H1 (cell line): Measurements from ENCODE around the gene MAML3. TPM values are rescaled to one million over a fixed set of nuclear protein-coding genes. Genes with fewer than 3 reads are reported as not detected.

Experiments used
- CHD2 ChIP-seq: IDR thresholded peaks from 2 replicates; pipeline ENCODE4 v1.6.1; 2012; ENCODE audit warnings: low read length, improper control_type of control experiment
- EP300 ChIP-seq, 2 experiments: IDR thresholded peaks; 1 replicate in 1 of 2; 2 replicates in 1 of 2; pipeline ENCODE4 v1.6.1; 2011 to 2012; ENCODE audit warnings: low read depth in 2 of 2, low read length in 2 of 2, mild to moderate bottlenecking in 2 of 2, borderline replicate concordance in 1 of 2, inconsistent platforms in 1 of 2, moderate library complexity in 1 of 2
- KDM1A ChIP-seq: fragments of 200-600, 300-600 bp; sonication (generic); IDR thresholded peaks from 2 replicates; pipeline ENCODE4 v1.7.1; 2016; ENCODE audit warnings: mild to moderate bottlenecking, low read length, borderline replicate concordance
- POLR2A ChIP-seq, 2 experiments: IDR thresholded peaks; 1 replicate in 1 of 2; 2 replicates in 1 of 2; pipeline ENCODE4 v1.6.1; 2011; ENCODE audit warnings: low read depth in 2 of 2, low read length in 2 of 2, mild to moderate bottlenecking in 2 of 2; ENCODE audit errors: control extremely low read depth in 1 of 2
- SIN3A ChIP-seq, 2 experiments: IDR thresholded peaks in 1 of 2; conservative IDR thresholded peaks in 1 of 2; 2 replicates each; pipeline ENCODE4 v1.6.1; 2011 to 2012; ENCODE audit warnings: low read length in 2 of 2, improper control_type of control experiment in 1 of 2, low read depth in 1 of 2, mild to moderate bottlenecking in 1 of 2
- SP1 ChIP-seq: IDR thresholded peaks from 2 replicates; pipeline ENCODE4 v1.6.1; 2011; ENCODE audit warnings: low read depth, low read length
- polyA plus RNA-seq, 7 experiments: library from polyadenylated mRNA; depleted of rRNA in 3 of 7; stranded (reverse) in 5 of 7; unstranded in 2 of 7; fragments of >200 nt in 5 of 7; fragments of 200-250 nt in 2 of 7; gene quantifications; 1 replicate in 5 of 7; 2 replicates in 1 of 7; 4 replicates in 1 of 7; pipeline versions ENCODE4 v1.2.1 to v1.2.3, GENCODE V29; 2011 to 2013; ENCODE audit warnings: missing spikeins in 2 of 7, mixed read lengths in 2 of 7
- total RNA-seq: library from RNA; stranded (reverse); fragmentation: NEBNext Ultra II Directional; extraction: Animal tissue kit (Norgen Biotek cat#: 25700); gene quantifications from 2 replicates; pipeline ENCODE4 v1.2.1, GENCODE V29; 2021
- TF ChIP-seq, protein P1 (sequence below): fragments of 300-600 bp; sonication (generic); IDR thresholded peaks from 2 replicates; pipeline ENCODE4 v1.7.1; 2012; ENCODE audit warnings: low read length, moderate library complexity, mild to moderate bottlenecking, inconsistent platforms; ENCODE audit not compliant: insufficient replicate concordance

The MAML3 gene
- total and polyA plus RNA-seq, 2 of the 8 experiments (the other 6 are each of a cell fraction or from before 2014, with no cell fraction given), result 2.1 to 5.7 TPM

DNA sequence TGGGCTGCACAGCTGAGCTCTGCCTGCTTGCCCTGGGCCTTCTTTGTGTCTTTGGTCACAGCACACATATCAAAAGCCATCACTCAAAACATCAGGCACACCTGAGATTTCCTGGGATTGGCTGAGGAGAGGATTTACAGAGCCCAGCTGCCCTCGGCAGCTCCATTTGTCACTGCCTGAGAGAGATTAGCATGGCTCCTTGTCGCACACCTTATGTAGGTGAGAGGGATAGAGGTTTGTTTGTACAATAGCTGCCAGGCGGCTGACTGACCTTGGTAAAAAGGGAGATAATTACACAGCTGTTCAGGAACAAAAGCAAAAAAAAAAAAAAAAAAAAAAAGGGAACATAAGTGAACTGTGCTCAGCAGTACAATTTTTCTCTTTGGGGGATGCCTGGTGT is 425.1 kb downstream of the MAML3 start (continued):
- TF ChIP-seq, protein P1, sequence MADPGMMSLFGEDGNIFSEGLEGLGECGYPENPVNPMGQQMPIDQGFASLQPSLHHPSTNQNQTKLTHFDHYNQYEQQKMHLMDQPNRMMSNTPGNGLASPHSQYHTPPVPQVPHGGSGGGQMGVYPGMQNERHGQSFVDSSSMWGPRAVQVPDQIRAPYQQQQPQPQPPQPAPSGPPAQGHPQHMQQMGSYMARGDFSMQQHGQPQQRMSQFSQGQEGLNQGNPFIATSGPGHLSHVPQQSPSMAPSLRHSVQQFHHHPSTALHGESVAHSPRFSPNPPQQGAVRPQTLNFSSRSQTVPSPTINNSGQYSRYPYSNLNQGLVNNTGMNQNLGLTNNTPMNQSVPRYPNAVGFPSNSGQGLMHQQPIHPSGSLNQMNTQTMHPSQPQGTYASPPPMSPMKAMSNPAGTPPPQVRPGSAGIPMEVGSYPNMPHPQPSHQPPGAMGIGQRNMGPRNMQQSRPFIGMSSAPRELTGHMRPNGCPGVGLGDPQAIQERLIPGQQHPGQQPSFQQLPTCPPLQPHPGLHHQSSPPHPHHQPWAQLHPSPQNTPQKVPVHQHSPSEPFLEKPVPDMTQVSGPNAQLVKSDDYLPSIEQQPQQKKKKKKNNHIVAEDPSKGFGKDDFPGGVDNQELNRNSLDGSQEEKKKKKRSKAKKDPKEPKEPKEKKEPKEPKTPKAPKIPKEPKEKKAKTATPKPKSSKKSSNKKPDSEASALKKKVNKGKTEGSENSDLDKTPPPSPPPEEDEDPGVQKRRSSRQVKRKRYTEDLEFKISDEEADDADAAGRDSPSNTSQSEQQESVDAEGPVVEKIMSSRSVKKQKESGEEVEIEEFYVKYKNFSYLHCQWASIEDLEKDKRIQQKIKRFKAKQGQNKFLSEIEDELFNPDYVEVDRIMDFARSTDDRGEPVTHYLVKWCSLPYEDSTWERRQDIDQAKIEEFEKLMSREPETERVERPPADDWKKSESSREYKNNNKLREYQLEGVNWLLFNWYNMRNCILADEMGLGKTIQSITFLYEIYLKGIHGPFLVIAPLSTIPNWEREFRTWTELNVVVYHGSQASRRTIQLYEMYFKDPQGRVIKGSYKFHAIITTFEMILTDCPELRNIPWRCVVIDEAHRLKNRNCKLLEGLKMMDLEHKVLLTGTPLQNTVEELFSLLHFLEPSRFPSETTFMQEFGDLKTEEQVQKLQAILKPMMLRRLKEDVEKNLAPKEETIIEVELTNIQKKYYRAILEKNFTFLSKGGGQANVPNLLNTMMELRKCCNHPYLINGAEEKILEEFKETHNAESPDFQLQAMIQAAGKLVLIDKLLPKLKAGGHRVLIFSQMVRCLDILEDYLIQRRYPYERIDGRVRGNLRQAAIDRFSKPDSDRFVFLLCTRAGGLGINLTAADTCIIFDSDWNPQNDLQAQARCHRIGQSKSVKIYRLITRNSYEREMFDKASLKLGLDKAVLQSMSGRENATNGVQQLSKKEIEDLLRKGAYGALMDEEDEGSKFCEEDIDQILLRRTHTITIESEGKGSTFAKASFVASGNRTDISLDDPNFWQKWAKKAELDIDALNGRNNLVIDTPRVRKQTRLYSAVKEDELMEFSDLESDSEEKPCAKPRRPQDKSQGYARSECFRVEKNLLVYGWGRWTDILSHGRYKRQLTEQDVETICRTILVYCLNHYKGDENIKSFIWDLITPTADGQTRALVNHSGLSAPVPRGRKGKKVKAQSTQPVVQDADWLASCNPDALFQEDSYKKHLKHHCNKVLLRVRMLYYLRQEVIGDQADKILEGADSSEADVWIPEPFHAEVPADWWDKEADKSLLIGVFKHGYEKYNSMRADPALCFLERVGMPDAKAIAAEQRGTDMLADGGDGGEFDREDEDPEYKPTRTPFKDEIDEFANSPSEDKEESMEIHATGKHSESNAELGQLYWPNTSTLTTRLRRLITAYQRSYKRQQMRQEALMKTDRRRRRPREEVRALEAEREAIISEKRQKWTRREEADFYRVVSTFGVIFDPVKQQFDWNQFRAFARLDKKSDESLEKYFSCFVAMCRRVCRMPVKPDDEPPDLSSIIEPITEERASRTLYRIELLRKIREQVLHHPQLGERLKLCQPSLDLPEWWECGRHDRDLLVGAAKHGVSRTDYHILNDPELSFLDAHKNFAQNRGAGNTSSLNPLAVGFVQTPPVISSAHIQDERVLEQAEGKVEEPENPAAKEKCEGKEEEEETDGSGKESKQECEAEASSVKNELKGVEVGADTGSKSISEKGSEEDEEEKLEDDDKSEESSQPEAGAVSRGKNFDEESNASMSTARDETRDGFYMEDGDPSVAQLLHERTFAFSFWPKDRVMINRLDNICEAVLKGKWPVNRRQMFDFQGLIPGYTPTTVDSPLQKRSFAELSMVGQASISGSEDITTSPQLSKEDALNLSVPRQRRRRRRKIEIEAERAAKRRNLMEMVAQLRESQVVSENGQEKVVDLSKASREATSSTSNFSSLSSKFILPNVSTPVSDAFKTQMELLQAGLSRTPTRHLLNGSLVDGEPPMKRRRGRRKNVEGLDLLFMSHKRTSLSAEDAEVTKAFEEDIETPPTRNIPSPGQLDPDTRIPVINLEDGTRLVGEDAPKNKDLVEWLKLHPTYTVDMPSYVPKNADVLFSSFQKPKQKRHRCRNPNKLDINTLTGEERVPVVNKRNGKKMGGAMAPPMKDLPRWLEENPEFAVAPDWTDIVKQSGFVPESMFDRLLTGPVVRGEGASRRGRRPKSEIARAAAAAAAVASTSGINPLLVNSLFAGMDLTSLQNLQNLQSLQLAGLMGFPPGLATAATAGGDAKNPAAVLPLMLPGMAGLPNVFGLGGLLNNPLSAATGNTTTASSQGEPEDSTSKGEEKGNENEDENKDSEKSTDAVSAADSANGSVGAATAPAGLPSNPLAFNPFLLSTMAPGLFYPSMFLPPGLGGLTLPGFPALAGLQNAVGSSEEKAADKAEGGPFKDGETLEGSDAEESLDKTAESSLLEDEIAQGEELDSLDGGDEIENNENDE, result no peak
- TF ChIP-seq SP1 (no peak), SIN3A (conservative IDR thresholded peaks at IDR 0.05 in 1 of 2, IDR thresholded peaks at IDR 0.05 in 1 of 2; ENCODE audit: low read depth in 1 of 2, low read length in 2 of 2) (no peak), POLR2A (IDR thresholded peaks at IDR 0.05; ENCODE audit: control extremely low read depth in 1 of 2, low read depth in 2 of 2, low read length in 2 of 2) (no peak), CHD2 (no peak), KDM1A (no peak), EP300 (IDR thresholded peaks at IDR 0.05; ENCODE audit: borderline replicate concordance in 1 of 2, low read depth in 2 of 2, low read length in 2 of 2) (no peak)
